DND-41 (cell line): Measurements from ENCODE around the gene ADNP.
A peak's percentile ranks its signal among the peaks of the same experiment; 100 is the strongest.

Experiments
- ATAC-seq: fragments of 200-7000 bp; cut with Tn5 transposase; 3 replicates; pipeline ENCODE4 v1.9.1; 2021; ENCODE audit warnings: low read depth; ENCODE audit not compliant: insufficient read depth
- DNase-seq: peaks from one replicate; pipeline ENCODE4 v3.0.0-alpha.2; 2020
- H2AFZ ChIP-seq: 2 replicates; pipeline ENCODE4 v1.6.0; 2012; ENCODE audit warnings: low read depth, low read length
- H3K27ac ChIP-seq: 2 replicates; pipeline ENCODE4 v1.5.1; 2012; ENCODE audit warnings: low read length, inconsistent platforms
- H3K27me3 ChIP-seq: fragments of 200-600 bp; sonication (generic); 2 replicates; pipeline ENCODE4 v1.6.0; 2012; ENCODE audit warnings: low read length, mild to moderate bottlenecking, inconsistent platforms; ENCODE audit not compliant: insufficient read depth, poor library complexity
- H3K36me3 ChIP-seq: 2 replicates; pipeline ENCODE4 v1.5.1; 2012; ENCODE audit warnings: low read length, inconsistent platforms; ENCODE audit not compliant: insufficient read depth
- H3K4me1 ChIP-seq: 2 replicates; pipeline ENCODE4 v1.5.1; 2012; ENCODE audit warnings: mild to moderate bottlenecking, low read length; ENCODE audit not compliant: insufficient read depth
- H3K4me2 ChIP-seq: 2 replicates; pipeline ENCODE4 v1.6.0; 2012; ENCODE audit warnings: mild to moderate bottlenecking, moderate library complexity, low read length, inconsistent platforms; ENCODE audit not compliant: insufficient read depth
- H3K4me3 ChIP-seq, 2 experiments: fragments of 200-600 bp in 1 of 2; shearing (Covaris generic) in 1 of 2; 2 replicates each; pipeline ENCODE4 v1.5.1; 2012 to 2016; ENCODE audit warnings: inconsistent platforms in 2 of 2, low read length in 2 of 2, mild to moderate bottlenecking in 2 of 2, low read depth in 1 of 2, moderate library complexity in 1 of 2
- H3K79me2 ChIP-seq: 2 replicates; pipeline ENCODE4 v1.6.0; 2012; ENCODE audit warnings: low read length, inconsistent platforms; ENCODE audit not compliant: insufficient read depth
- H3K9ac ChIP-seq: 2 replicates; pipeline ENCODE4 v1.6.0; 2012; ENCODE audit warnings: low read depth, mild to moderate bottlenecking, inconsistent platforms, low read length, moderate library complexity
- H3K9me3 ChIP-seq: 2 replicates; pipeline ENCODE4 v1.5.1; 2012; ENCODE audit warnings: low read length, moderate library complexity, mild to moderate bottlenecking, inconsistent platforms; ENCODE audit not compliant: insufficient read depth, severe bottlenecking
- H4K20me1 ChIP-seq: 2 replicates; pipeline ENCODE4 v1.6.0; 2012; ENCODE audit warnings: low read length; ENCODE audit not compliant: insufficient read depth
- CTCF ChIP-seq: IDR thresholded peaks from 2 replicates; pipeline ENCODE4 v1.5.1; 2012; ENCODE audit warnings: borderline replicate concordance, low read length, moderate library complexity, mild to moderate bottlenecking; ENCODE audit not compliant: poor library complexity, severe bottlenecking; ENCODE audit errors: extremely low read depth
- EZH2 ChIP-seq: IDR thresholded peaks from 3 replicates; pipeline ENCODE4 v1.6.1; 2012; ENCODE audit warnings: borderline replicate concordance, low read depth, mild to moderate bottlenecking, moderate library complexity, low read length, inconsistent platforms; ENCODE audit not compliant: severe bottlenecking

Gene ADNP

DNA sequence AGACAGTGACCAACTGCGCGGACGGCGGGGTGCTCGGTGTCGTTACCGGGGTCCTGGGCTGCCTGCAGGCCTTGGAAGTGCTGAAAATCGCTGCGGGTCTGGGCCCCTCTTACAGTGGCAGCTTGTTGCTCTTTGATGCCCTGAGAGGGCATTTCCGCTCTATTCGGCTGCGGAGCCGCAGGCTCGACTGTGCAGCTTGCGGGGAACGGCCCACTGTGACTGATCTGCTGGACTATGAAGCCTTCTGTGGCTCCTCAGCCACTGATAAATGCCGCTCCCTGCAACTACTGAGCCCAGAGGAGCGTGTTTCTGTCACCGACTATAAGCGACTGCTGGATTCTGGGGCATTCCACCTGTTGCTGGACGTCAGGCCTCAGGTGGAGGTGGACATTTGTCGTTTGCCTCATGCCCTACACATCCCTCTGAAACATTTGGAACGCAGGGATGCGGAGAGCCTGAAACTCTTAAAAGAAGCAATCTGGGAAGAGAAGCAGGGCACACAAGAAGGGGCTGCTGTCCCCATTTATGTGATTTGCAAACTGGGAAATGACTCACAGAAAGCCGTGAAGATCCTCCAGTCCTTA, 28.4 kb upstream of the ADNP start:
- Histone ChIP-seq H4K20me1 (peaks cover 38% of the 10 kb centered on the region), H2AFZ (no peak overlapping the region), H3K79me2 (peaks cover 54% of the 10 kb centered on the region), H3K36me3 (peaks cover 21% of the 10 kb centered on the region), H3K27me3 (no peaks in the 10 kb centered on the region), H3K4me2 (peak overlapping the region; percentile 96), H3K9ac (peak overlapping the region; percentile 75), H3K4me1 (peaks cover 48% of the 10 kb centered on the region), H3K9me3 (no peaks in the 10 kb centered on the region), H3K4me3 (peak overlapping the region in 1 of 2 experiments; percentile 82; a peak in 3 of 4 replicates), H3K27ac (no peak overlapping the region)
- TF ChIP-seq EZH2 (no peak), CTCF (no peak)
- no peak for ATAC-seq
- no peak for DNase-seq

DNA sequence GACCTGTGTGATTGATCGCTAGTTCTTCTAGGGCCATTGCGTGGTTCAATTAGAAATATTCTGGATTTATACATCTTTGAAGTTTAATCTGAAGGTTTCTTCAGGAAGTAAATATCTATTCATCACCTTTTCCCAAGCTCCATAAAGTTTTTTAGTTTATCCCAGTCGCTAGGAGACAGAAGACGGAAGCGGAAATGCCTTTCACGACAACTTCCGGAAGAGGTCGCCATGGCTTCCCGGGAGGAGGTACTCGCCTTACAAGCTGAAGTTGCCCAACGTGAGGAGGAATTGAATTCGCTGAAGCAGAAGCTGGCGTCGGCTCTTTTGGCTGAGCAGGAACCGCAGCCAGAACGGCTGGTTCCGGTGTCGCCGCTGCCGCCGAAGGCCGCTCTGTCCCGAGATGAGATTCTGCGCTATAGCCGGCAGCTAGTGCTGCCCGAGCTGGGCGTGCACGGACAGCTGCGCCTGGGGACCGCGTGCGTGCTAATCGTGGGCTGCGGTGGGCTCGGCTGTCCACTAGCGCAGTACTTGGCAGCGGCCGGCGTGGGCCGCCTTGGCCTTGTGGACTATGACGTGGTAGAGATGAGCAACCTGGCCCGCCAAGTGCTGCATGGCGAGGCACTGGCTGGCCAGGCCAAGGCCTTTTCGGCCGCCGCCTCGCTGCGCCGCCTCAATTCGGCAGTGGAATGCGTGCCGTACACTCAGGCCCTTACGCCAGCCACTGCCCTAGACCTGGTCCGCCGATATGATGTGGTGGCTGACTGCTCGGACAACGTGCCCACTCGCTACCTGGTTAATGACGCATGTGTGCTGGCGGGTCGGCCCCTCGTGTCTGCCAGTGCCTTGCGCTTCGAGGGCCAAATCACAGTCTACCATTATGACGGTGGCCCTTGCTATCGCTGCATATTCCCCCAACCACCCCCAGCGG, 27.6 kb upstream of the ADNP start, which contains the start of gene MOCS3:
Gene MOCS3 (plus strand): TSS at position 204 of the 928 bp plus-strand sequence. CDS start 25 bp downstream, at position 229.
- no peaks in the 10 kb centered on the region for H3K27me3 ChIP-seq
- peak within 1 kb of the TSS; percentile 90 for H3K27ac ChIP-seq
- peaks cover 43% of the 10 kb centered on the region for H4K20me1 ChIP-seq
- TF ChIP-seq EZH2 (no peak), CTCF (no peak)
- peak within 1 kb of the TSS; percentile 75 for H3K9ac ChIP-seq
- ATAC-seq (peak; percentile 83), DNase-seq (peak; percentile 85)
- peak within 1 kb of the TSS; percentile 96 for H3K4me2 ChIP-seq
- H3K4me3 ChIP-seq: peak within 1 kb of the TSS; percentile 82
- H3K9me3 ChIP-seq: no peaks in the 10 kb centered on the region
- H3K36me3 ChIP-seq: peaks cover 28% of the 10 kb centered on the region
- peaks cover 62% of the 10 kb centered on the region for H3K79me2 ChIP-seq
- H3K4me1 ChIP-seq: peaks cover 49% of the 10 kb centered on the region
- H2AFZ ChIP-seq: peak within 1 kb of the TSS; percentile 86

- Histone ChIP-seq H3K4me3 (peak within 1 kb of the TSS; percentile 82), H3K27ac (peak within 1 kb of the TSS; percentile 90), H3K9me3 (no peaks in the 10 kb centered on the region), H3K4me1 (peaks cover 53% of the 10 kb centered on the region), H3K9ac (peak within 1 kb of the TSS; percentile 75), H3K27me3 (no peaks in the 10 kb centered on the region), H4K20me1 (peaks cover 47% of the 10 kb centered on the region), H2AFZ (peak within 1 kb of the TSS; percentile 86), H3K36me3 (peaks cover 37% of the 10 kb centered on the region), H3K4me2 (peak within 1 kb of the TSS; percentile 96), H3K79me2 (peaks cover 71% of the 10 kb centered on the region)
- ATAC-seq: peak; percentile 89
- TF ChIP-seq CTCF (no peak), EZH2 (no peak)
- peak; percentile 88 for DNase-seq
Observed at GRCh38 chr20:50957798-50958614, 26.8 kb upstream of the ADNP start, which contains the start of gene DPM1. Gene DPM1 (minus strand): TSS chr20:50958532. CDS start chr20:50958523, 9 bp downstream.
